ENCODE results near the gene EPRS1. TPM values are rescaled to one million over a fixed set of nuclear protein-coding genes. Genes with fewer than 3 reads are reported as not detected.

The EPRS1 gene
- total RNA-seq, 1 experiment from 2014 or later: 121 TPM

DNA sequence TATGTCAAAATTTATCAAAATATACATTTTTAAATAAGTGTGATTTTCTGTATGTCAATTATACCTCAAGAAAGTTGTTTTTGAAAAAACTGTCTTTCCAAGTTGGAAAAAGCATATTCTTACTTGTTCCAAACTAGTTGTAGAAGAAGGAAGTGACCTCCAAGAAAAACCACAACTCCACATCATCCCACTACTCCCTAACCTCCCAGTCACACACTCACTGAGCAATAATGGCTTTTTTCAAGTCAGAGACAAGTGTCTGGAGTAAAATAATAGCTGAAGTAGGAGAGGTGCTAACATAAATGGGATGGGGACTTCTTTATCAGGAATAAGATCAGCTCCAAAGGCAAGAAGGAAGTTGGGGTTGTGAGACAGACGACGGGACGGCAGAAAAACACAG, 13.4 kb downstream of the EPRS1 start:
- Histone ChIP-seq H3K23ac (ENCODE audit: insufficient read length, low read depth, low read length) (no peak overlapping the region), H4K91ac (ENCODE audit: insufficient read length, low read depth, low read length) (no peak overlapping the region), H4K20me1 (ENCODE audit: control insufficient read depth, insufficient read depth, insufficient read length) (no peaks in the 10 kb centered on the region), H3K14ac (ENCODE audit: insufficient read depth, low read length) (no peak overlapping the region), H3K56ac (ENCODE audit: insufficient read length, low read depth, low read length) (no peak overlapping the region), H3K9ac (ENCODE audit: extremely low read depth, insufficient read length, low read length) (no peak overlapping the region), H3K4ac (ENCODE audit: low read depth, low read length) (no peak overlapping the region), H2BK20ac (ENCODE audit: low read depth, low read length, poor library complexity, severe bottlenecking) (no peak overlapping the region), H3K23me2 (ENCODE audit: insufficient read length, low read depth, low read length, poor library complexity, severe bottlenecking) (no peaks in the 10 kb centered on the region), H3K4me1 (ENCODE audit: insufficient read depth, low read length) (no peaks in the 10 kb centered on the region), H2BK5ac (ENCODE audit: insufficient read length, low read length) (no peak overlapping the region), H3T11ph (ENCODE audit: low read length) (no peak overlapping the region), H2AFZ (ENCODE audit: low read length) (no peak overlapping the region), H4K5ac (ENCODE audit: insufficient read length, low read depth, low read length) (no peak overlapping the region), H3K18ac (ENCODE audit: insufficient read length, low read depth, low read length) (no peak overlapping the region), H3K79me1 (ENCODE audit: insufficient read depth, low read depth, low read length, poor library complexity, severe bottlenecking) (no peaks in the 10 kb centered on the region), H3K79me2 (ENCODE audit: insufficient read depth, low read length) (no peaks in the 10 kb centered on the region; the same call in 1 of the 2 replicates), H3K9me3 (ENCODE audit: control insufficient read depth, low read depth, low read length) (no peaks in the 10 kb centered on the region), H3K4me2 (ENCODE audit: insufficient read depth, insufficient read length, low read length) (no peak overlapping the region), H3K27me3 (ENCODE audit: insufficient read depth, low read length) (no peaks in the 10 kb centered on the region), H2BK15ac (ENCODE audit: low read depth, low read length) (no peak overlapping the region), H3K27ac (ENCODE audit: insufficient read length, low read depth, low read length) (no peak overlapping the region), H2BK120ac (ENCODE audit: low read depth, low read length, poor library complexity, severe bottlenecking) (no peak overlapping the region), H4K8ac (replicated peaks; ENCODE audit: insufficient read length, low read depth, low read length) (no peak overlapping the region), H2AK5ac (ENCODE audit: insufficient read length, low read length) (no peak overlapping the region), H2BK12ac (ENCODE audit: insufficient read length, low read depth, low read length) (no peak overlapping the region)
- Mint-ChIP-seq H3K27ac (peak overlapping the region in 1 of 3 experiments; percentile 34; a peak in 1 of 7 replicates), H3K4me1 (no peaks in the 10 kb centered on the region), H3K4me3 (no peak overlapping the region), H3K36me3 (ENCODE audit: insufficient read depth in 1 of 3, low read depth in 3 of 3) (peaks cover 26 to 52% (median 49%) of the 10 kb centered on the region in 3 experiments; a peak in 6 of 7 replicates), H3K9me3 (no peaks in the 10 kb centered on the region), H3K27me3 (ENCODE audit: low read depth) (no peaks in the 10 kb centered on the region)
- TF ChIP-seq, protein P1, sequence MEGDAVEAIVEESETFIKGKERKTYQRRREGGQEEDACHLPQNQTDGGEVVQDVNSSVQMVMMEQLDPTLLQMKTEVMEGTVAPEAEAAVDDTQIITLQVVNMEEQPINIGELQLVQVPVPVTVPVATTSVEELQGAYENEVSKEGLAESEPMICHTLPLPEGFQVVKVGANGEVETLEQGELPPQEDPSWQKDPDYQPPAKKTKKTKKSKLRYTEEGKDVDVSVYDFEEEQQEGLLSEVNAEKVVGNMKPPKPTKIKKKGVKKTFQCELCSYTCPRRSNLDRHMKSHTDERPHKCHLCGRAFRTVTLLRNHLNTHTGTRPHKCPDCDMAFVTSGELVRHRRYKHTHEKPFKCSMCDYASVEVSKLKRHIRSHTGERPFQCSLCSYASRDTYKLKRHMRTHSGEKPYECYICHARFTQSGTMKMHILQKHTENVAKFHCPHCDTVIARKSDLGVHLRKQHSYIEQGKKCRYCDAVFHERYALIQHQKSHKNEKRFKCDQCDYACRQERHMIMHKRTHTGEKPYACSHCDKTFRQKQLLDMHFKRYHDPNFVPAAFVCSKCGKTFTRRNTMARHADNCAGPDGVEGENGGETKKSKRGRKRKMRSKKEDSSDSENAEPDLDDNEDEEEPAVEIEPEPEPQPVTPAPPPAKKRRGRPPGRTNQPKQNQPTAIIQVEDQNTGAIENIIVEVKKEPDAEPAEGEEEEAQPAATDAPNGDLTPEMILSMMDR (conservative IDR thresholded peaks at IDR 0.05): no peak
- no CpG with 5 or more reads among the region's 3 CpGs for WGBS (ENCODE audit: extremely low coverage, insufficient read length, low lambda C conversion rate)
- no peak for DNase-seq

All from H9 (cell line).